Ishikawa (cell line): ENCODE results near the gene CCSER1.

Source experiments
- CEBPB ChIP-seq: IDR thresholded peaks from 2 replicates; pipeline ENCODE4 v1.6.1; 2012
- CREB1 ChIP-seq: IDR thresholded peaks from 2 replicates; pipeline ENCODE4 v1.6.1; 2012; ENCODE audit warnings: low read depth
- EGR1 ChIP-seq: IDR thresholded peaks from 2 replicates; pipeline ENCODE4 v1.6.1; 2012
- EP300 ChIP-seq: IDR thresholded peaks from 2 replicates; pipeline ENCODE4 v1.6.1; 2012; ENCODE audit warnings: borderline replicate concordance
- FOXM1 ChIP-seq: IDR thresholded peaks from 2 replicates; pipeline ENCODE4 v1.6.1; 2012; ENCODE audit warnings: low read depth, borderline replicate concordance
- MAX ChIP-seq: IDR thresholded peaks from 2 replicates; pipeline ENCODE4 v1.6.1; 2012
- NFIC ChIP-seq: IDR thresholded peaks from 2 replicates; pipeline ENCODE4 v1.6.1; 2012
- RAD21 ChIP-seq: IDR thresholded peaks from 2 replicates; pipeline ENCODE4 v1.6.1; 2012; ENCODE audit warnings: low read depth
- REST ChIP-seq: IDR thresholded peaks from 2 replicates; pipeline ENCODE4 v1.6.1; 2012; ENCODE audit warnings: low read depth, mild to moderate bottlenecking
- TAF1 ChIP-seq: IDR thresholded peaks from 2 replicates; pipeline ENCODE4 v1.6.1; 2012; ENCODE audit warnings: low read depth, mild to moderate bottlenecking
- TCF12 ChIP-seq: IDR thresholded peaks from 2 replicates; pipeline ENCODE4 v1.6.1; 2012; ENCODE audit warnings: low read depth
- TEAD4 ChIP-seq: IDR thresholded peaks from 2 replicates; pipeline ENCODE4 v1.6.1; 2012
- USF1 ChIP-seq: IDR thresholded peaks from 2 replicates; pipeline ENCODE4 v1.6.1; 2012
- YY1 ChIP-seq: IDR thresholded peaks from 2 replicates; pipeline ENCODE4 v1.6.1; 2012; ENCODE audit warnings: low read depth
- ZBTB7A ChIP-seq: IDR thresholded peaks from 2 replicates; pipeline ENCODE4 v1.6.1; 2012; ENCODE audit warnings: low read depth

The CCSER1 gene

GRCh38 chr4:90082449-90082848 lies 44.7 kb upstream of the CCSER1 start:
- no peak for TF ChIP-seq EGR1

GRCh38 chr4:90084277-90084966 lies 42.8 kb upstream of the CCSER1 start:
- TF ChIP-seq YY1 (no peak), CEBPB (no peak), CREB1 (no peak), EGR1 (no peak), TEAD4 (no peak), TCF12 (no peak), MAX (no peak), TAF1 (no peak), REST (no peak), EP300 (no peak), RAD21 (no peak), NFIC (no peak), ZBTB7A (no peak)

- no peak for TF ChIP-seq TEAD4
- TF ChIP-seq NFIC, result no peak
- TF ChIP-seq EGR1, result no peak
- TF ChIP-seq TCF12, result no peak
- no peak for TF ChIP-seq MAX
- TF ChIP-seq FOXM1, result no peak
- no peak for TF ChIP-seq CREB1
- no peak for TF ChIP-seq CEBPB
- no peak for TF ChIP-seq YY1
- TF ChIP-seq REST, result no peak
- TF ChIP-seq EP300, result no peak
- TF ChIP-seq USF1, result no peak
- no peak for TF ChIP-seq RAD21
- TF ChIP-seq ZBTB7A, result no peak
- no peak for TF ChIP-seq TAF1
Observed at GRCh38 chr4:90084967-90085295, 42.3 kb upstream of the CCSER1 start.

- no peak for TF ChIP-seq TCF12
- no peak for TF ChIP-seq TAF1
- no peak for TF ChIP-seq FOXM1
- TF ChIP-seq MAX, result no peak
- no peak for TF ChIP-seq YY1
- no peak for TF ChIP-seq NFIC
- TF ChIP-seq REST, result no peak
- no peak for TF ChIP-seq RAD21
- TF ChIP-seq EP300, result no peak
- TF ChIP-seq ZBTB7A, result no peak
- no peak for TF ChIP-seq TEAD4
- no peak for TF ChIP-seq USF1
- no peak for TF ChIP-seq CEBPB
- TF ChIP-seq EGR1, result no peak
- TF ChIP-seq CREB1, result no peak
Observed at GRCh38 chr4:90093526-90093925, 33.7 kb upstream of the CCSER1 start.

GRCh38 chr4:90095000-90095399 lies 32.2 kb upstream of the CCSER1 start:
- TF ChIP-seq CEBPB (no peak), CREB1 (no peak), REST (no peak)
